ENCODE data around the gene CCDC192.

GRCh38 chr5:127813633-127814587 lies 110.7 kb downstream of the CCDC192 start:
- TF ChIP-seq CTCF (conservative IDR thresholded peaks at IDR 0.05 in 1 of 2, IDR thresholded peaks at IDR 0.05 in 1 of 2; ENCODE audit: extremely low read depth in 1 of 2, insufficient read depth in 1 of 2, low read depth in 1 of 2, low read length in 2 of 2) (no peak), EZH2 (IDR thresholded peaks at IDR 0.05; ENCODE audit: borderline replicate concordance, low read length) (no peak)

All from mammary epithelial cell (primary cell).